ENCODE measurements around the gene BAZ2B.

The BAZ2B gene

DNA sequence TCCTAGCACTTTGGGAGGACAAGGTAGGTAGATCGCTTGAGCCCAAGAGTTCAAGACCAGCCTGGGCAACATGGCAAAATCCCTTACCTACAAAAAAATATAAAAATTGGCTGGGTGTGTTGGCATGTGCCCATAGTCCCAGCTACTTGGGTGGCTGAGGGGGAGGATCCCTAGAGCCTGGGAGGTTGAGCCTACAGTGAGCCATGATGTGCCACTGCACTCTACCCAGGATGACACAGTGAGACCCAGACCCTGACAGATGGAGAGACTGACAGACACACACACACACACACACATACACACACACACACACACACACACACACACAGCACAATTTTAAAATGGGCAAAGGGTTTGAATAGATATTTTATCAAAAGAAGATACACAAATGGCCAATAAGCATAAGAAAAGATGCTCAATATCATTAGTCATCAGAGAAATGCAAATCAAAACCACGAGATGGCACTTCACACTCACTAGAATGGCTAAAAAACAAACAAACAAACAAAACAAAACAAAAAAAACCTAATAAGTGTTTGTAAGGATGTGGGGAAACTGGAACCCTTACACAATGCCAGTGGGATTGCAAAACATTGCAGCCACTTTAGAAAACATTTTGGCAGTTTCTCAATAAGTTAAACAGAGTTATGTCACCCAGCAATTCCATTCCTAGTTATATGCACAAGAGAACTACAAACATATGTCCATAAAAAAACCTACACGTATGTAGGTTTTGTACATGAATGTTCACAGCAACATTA is 42.3 kb downstream of the BAZ2B start:
- Histone ChIP-seq H2BK5ac (ENCODE audit: low read depth, low read length, poor library complexity) (no peak overlapping the region), H3K79me2 (ENCODE audit: control insufficient read depth, insufficient read depth, low read length, poor library complexity) (peaks cover 1% of the 10 kb centered on the region), H2AK5ac (ENCODE audit: low read length) (no peak overlapping the region), H3K4me1 (ENCODE audit: control insufficient read depth in 1 of 2, insufficient read depth in 2 of 2, low read length in 2 of 2) (no peaks in the 10 kb centered on the region), H2BK12ac (ENCODE audit: low read length) (no peak overlapping the region), H3K9ac (ENCODE audit: low read length) (no peak overlapping the region), H2BK120ac (ENCODE audit: insufficient read depth, low read length, poor library complexity) (no peak overlapping the region), H3K9me3 (ENCODE audit: insufficient read depth, low read depth, low read length) (no peaks in the 10 kb centered on the region), H3K36me3 (ENCODE audit: control insufficient read depth in 1 of 2, insufficient read depth in 2 of 2, low read length in 2 of 2) (no peaks in the 10 kb centered on the region), H3K23ac (ENCODE audit: low read length) (no peak overlapping the region), H3K79me1 (ENCODE audit: low read length) (no peaks in the 10 kb centered on the region), H2AFZ (ENCODE audit: insufficient read depth, low read length, poor library complexity) (no peak overlapping the region), H3K14ac (ENCODE audit: low read length) (no peak overlapping the region), H3K27ac (ENCODE audit: low read depth, low read length) (no peak overlapping the region), H4K91ac (ENCODE audit: low read depth, low read length) (no peak overlapping the region), H4K8ac (ENCODE audit: low read depth, low read length) (no peak overlapping the region), H3K4me2 (ENCODE audit: low read length) (no peak overlapping the region), H3K27me3 (ENCODE audit: insufficient read depth, low read length) (no peaks in the 10 kb centered on the region), H4K12ac (ENCODE audit: low read depth, low read length) (no peak overlapping the region), H3K4ac (ENCODE audit: low read depth, low read length) (peak overlapping the region; percentile 24), H3K18ac (ENCODE audit: low read length) (no peak overlapping the region), H3K4me3 (ENCODE audit: low read depth, low read length) (no peak overlapping the region)
- DNase-seq = peak; percentile 35 to 77
- WGBS (ENCODE audit: extremely low coverage, insufficient coverage, insufficient read length) = no CpG with 5 or more reads among the region's 3 CpGs

DNA sequence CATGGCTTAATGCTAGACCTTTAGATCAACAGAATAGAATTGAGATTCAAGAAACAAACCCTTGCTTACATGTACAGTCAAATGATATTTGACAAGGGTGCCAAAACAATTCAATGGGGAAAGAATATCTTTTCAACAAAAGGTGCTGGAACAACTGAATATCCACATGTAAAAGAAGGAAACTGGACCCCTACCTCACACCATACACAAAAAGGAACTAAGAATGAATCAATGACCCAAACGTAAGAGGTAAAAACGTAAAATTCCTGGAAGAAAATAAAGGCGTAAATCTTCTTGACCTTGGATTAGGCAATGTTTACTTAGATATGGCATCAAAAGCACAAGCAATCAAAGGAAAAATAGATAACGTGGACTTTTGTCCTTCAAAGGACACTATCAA is 43.1 kb downstream of the BAZ2B start:
- Histone ChIP-seq H3K14ac (ENCODE audit: low read length) (no peak overlapping the region), H3K79me1 (ENCODE audit: low read length) (no peaks in the 10 kb centered on the region), H3K9ac (ENCODE audit: low read length) (no peak overlapping the region), H3K4me1 (ENCODE audit: control insufficient read depth in 1 of 2, insufficient read depth in 2 of 2, low read length in 2 of 2) (no peaks in the 10 kb centered on the region), H3K4me2 (ENCODE audit: low read length) (no peak overlapping the region), H4K91ac (ENCODE audit: low read depth, low read length) (no peak overlapping the region), H3K27me3 (ENCODE audit: insufficient read depth, low read length) (no peaks in the 10 kb centered on the region), H3K18ac (ENCODE audit: low read length) (no peak overlapping the region), H3K4me3 (ENCODE audit: low read depth, low read length) (no peak overlapping the region), H4K12ac (ENCODE audit: low read depth, low read length) (no peak overlapping the region), H3K27ac (ENCODE audit: low read depth, low read length) (no peak overlapping the region), H4K8ac (ENCODE audit: low read depth, low read length) (no peak overlapping the region), H2AK5ac (ENCODE audit: low read length) (no peak overlapping the region), H3K79me2 (ENCODE audit: control insufficient read depth, insufficient read depth, low read length, poor library complexity) (peaks cover 1% of the 10 kb centered on the region), H2BK5ac (ENCODE audit: low read depth, low read length, poor library complexity) (no peak overlapping the region), H3K9me3 (ENCODE audit: insufficient read depth, low read depth, low read length) (no peaks in the 10 kb centered on the region), H2BK12ac (ENCODE audit: low read length) (no peak overlapping the region), H3K36me3 (ENCODE audit: control insufficient read depth in 1 of 2, insufficient read depth in 2 of 2, low read length in 2 of 2) (no peaks in the 10 kb centered on the region), H3K23ac (ENCODE audit: low read length) (no peak overlapping the region), H2AFZ (ENCODE audit: insufficient read depth, low read length, poor library complexity) (no peak overlapping the region), H3K4ac (ENCODE audit: low read depth, low read length) (no peak overlapping the region), H2BK120ac (ENCODE audit: insufficient read depth, low read length, poor library complexity) (no peak overlapping the region)
- WGBS (ENCODE audit: extremely low coverage, insufficient coverage, insufficient read length) = no CpG with 5 or more reads among the region's 4 CpGs
- no peak for DNase-seq

DNA sequence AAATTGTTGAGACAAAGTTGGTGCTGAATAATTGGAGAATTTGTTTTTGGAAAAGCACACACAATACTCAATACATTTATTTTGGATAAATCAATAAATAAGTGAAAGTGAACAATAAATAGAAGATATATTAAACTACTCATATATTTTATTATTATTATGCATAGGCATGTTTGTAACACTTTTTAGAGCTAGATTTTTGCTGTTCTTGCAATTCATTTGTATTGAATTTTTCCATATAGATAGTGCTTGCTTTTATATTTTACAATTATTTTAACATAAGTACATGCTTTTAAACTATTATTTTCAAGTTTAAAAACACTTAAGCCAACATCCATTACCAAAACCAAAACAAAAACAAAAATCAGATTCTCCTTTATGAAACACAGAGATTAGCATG is 43.9 kb downstream of the BAZ2B start:
- no peak for DNase-seq
- Histone ChIP-seq H4K91ac (ENCODE audit: low read depth, low read length) (no peak overlapping the region), H3K23ac (ENCODE audit: low read length) (no peak overlapping the region), H4K8ac (ENCODE audit: low read depth, low read length) (no peak overlapping the region), H3K18ac (ENCODE audit: low read length) (no peak overlapping the region), H3K14ac (ENCODE audit: low read length) (no peak overlapping the region), H2AFZ (ENCODE audit: insufficient read depth, low read length, poor library complexity) (no peak overlapping the region), H3K27ac (ENCODE audit: low read depth, low read length) (no peak overlapping the region), H3K4me2 (ENCODE audit: low read length) (no peak overlapping the region), H2BK120ac (ENCODE audit: insufficient read depth, low read length, poor library complexity) (no peak overlapping the region), H2AK5ac (ENCODE audit: low read length) (no peak overlapping the region), H3K27me3 (ENCODE audit: insufficient read depth, low read length) (no peaks in the 10 kb centered on the region), H3K79me2 (ENCODE audit: control insufficient read depth, insufficient read depth, low read length, poor library complexity) (peaks cover 1% of the 10 kb centered on the region), H2BK12ac (ENCODE audit: low read length) (no peak overlapping the region), H4K12ac (ENCODE audit: low read depth, low read length) (no peak overlapping the region), H2BK5ac (ENCODE audit: low read depth, low read length, poor library complexity) (no peak overlapping the region), H3K4me1 (ENCODE audit: control insufficient read depth in 1 of 2, insufficient read depth in 2 of 2, low read length in 2 of 2) (no peaks in the 10 kb centered on the region), H3K4me3 (ENCODE audit: low read depth, low read length) (no peak overlapping the region), H3K79me1 (ENCODE audit: low read length) (no peaks in the 10 kb centered on the region), H3K9me3 (ENCODE audit: insufficient read depth, low read depth, low read length) (no peaks in the 10 kb centered on the region), H3K4ac (ENCODE audit: low read depth, low read length) (no peak overlapping the region), H3K36me3 (ENCODE audit: control insufficient read depth in 1 of 2, insufficient read depth in 2 of 2, low read length in 2 of 2) (no peaks in the 10 kb centered on the region), H3K9ac (ENCODE audit: low read length) (no peak overlapping the region)

DNA sequence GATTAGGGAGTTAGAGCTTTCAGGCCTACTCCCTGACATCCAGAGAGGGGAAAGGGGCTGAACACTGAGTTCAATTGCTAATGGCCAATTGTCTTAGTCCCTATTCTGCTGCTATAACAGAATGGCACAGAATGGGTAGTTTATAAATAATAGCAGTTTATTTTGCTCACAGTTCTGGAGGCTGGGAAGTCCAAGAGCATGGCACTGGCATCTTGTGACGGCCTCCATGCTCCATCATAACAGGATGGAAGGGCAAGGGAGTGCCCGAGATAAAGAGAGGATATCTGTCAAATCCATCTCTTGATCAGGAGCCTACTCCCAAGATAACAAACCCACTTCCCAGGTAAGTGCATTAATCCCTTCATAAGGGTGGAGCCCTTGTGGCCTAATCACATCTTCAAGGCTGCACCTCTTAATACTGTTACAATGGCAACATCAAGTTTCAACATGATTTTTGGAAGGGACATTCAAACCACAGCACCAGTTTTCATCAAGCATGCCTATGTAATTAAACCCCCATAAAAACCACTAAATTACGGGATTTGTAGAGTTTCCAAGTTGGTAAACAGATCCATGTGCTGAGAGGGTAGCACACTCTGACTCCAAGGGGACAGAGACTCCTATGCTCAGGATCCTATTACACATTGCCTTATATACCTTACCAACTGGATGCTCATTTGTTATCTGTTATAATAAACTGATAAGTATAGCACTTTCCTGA is 44.6 kb downstream of the BAZ2B start:
- H3K79me1 ChIP-seq (ENCODE audit: low read length) = no peaks in the 10 kb centered on the region
- H3K14ac ChIP-seq (ENCODE audit: low read length) = no peak overlapping the region
- no peak for DNase-seq
- no peak overlapping the region for H3K18ac ChIP-seq (ENCODE audit: low read length)
- H3K4me3 ChIP-seq (ENCODE audit: low read depth, low read length) = no peak overlapping the region
- no peak overlapping the region for H3K9ac ChIP-seq (ENCODE audit: low read length)
- H3K27ac ChIP-seq (ENCODE audit: low read depth, low read length) = no peak overlapping the region
- H3K4ac ChIP-seq (ENCODE audit: low read depth, low read length) = no peak overlapping the region
- H2BK12ac ChIP-seq (ENCODE audit: low read length) = no peak overlapping the region
- no peak overlapping the region for H2AK5ac ChIP-seq (ENCODE audit: low read length)
- no peak overlapping the region for H4K91ac ChIP-seq (ENCODE audit: low read depth, low read length)
- no peak overlapping the region for H2BK5ac ChIP-seq (ENCODE audit: low read depth, low read length, poor library complexity)
- H3K79me2 ChIP-seq (ENCODE audit: control insufficient read depth, insufficient read depth, low read length, poor library complexity) = no peaks in the 10 kb centered on the region
- no peak overlapping the region for H2AFZ ChIP-seq (ENCODE audit: insufficient read depth, low read length, poor library complexity)
- no peak overlapping the region for H3K23ac ChIP-seq (ENCODE audit: low read length)
- no peak overlapping the region for H3K4me2 ChIP-seq (ENCODE audit: low read length)
- H3K27me3 ChIP-seq (ENCODE audit: insufficient read depth, low read length) = no peaks in the 10 kb centered on the region
- H4K12ac ChIP-seq (ENCODE audit: low read depth, low read length) = no peak overlapping the region
- H3K4me1 ChIP-seq (ENCODE audit: control insufficient read depth in 1 of 2, insufficient read depth in 2 of 2, low read length in 2 of 2) = no peaks in the 10 kb centered on the region
- WGBS (ENCODE audit: extremely low coverage, insufficient coverage, insufficient read length) = no CpG with 5 or more reads among the region's 3 CpGs
- H3K36me3 ChIP-seq (ENCODE audit: control insufficient read depth in 1 of 2, insufficient read depth in 2 of 2, low read length in 2 of 2) = no peaks in the 10 kb centered on the region
- H2BK120ac ChIP-seq (ENCODE audit: insufficient read depth, low read length, poor library complexity) = no peak overlapping the region
- no peaks in the 10 kb centered on the region for H3K9me3 ChIP-seq (ENCODE audit: insufficient read depth, low read depth, low read length)
- no peak overlapping the region for H4K8ac ChIP-seq (ENCODE audit: low read depth, low read length)

Measured in trophoblast cell (in vitro differentiated cells and primary cell).